Erythroblast (primary cell): ENCODE measurements around the gene DNAJB6.

Source experiments
- GATA1 ChIP-seq: IDR thresholded peaks from 2 replicates; pipeline ENCODE4 v1.6.1; 2011; ENCODE audit warnings: low read depth, mild to moderate bottlenecking, control low read depth, low read length, moderate library complexity
- POLR2A ChIP-seq: IDR thresholded peaks from 2 replicates; pipeline ENCODE4 v1.6.1; 2011; ENCODE audit warnings: mild to moderate bottlenecking, low read length

DNA sequence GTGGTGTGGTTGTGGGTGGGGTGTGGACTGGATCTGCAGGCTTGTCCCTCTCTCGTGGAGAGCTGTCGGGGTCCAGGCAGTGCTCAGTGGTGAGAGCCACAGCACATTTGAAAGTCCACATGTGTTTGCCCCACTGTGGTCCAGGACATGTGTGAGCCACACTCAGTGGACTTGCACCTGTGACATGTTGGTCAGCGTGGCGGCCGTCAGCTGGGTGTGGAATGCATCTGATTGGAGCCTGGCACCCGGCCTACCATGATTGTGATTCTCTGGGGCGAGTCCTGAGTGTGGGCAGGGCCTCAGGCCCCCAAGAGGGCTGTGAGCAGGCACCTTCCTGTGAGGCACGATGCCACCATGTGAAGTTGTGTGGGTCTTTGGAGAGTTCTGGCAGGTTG, 77.9 kb downstream of the DNAJB6 start:
- TF ChIP-seq POLR2A: no peak
- no peak for TF ChIP-seq GATA1
